COLO829 (cell line): ENCODE data around the gene CDK13.

ENCODE experiments used
- DNase-seq: peaks from one replicate; pipeline ENCODE4 v3.0.0; 2012; ENCODE audit warnings: low spot score

Gene CDK13

DNA sequence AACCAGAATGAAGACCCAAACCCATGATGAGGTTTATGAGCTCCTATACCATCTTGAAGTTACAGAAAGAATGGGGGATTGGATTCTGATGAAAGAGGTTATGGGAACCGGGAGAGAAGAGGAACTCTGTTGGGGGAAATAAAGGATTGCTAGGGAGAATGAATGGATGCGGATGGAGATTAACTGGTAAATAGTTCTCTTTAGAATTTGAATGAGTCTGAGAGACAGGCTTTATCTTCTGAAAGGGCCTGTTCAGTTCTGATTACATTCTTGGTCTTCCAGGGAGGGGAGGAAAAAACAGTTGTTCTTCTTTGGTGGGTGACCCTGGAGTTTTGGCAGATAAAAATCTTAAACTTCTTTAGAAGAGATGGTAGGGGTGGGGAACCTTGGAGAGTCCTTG is 198.6 kb downstream of the CDK13 start:
- DNase-seq, result no peak
